Stomach (tissue), 4 donors: ENCODE data around the gene PLCH2.

Experiments
- EP300 ChIP-seq: sonication (generic); formaldehyde crosslinking; IDR thresholded peaks from one replicate; pipeline ENCODE4 v1.6.1; 2017; ENCODE audit warnings: antibody characterized with exemption
- POLR2A ChIP-seq, 4 donors: fragments of 450-650 bp; IDR thresholded peaks; one replicate each; pipeline ENCODE4 v1.6.1; 2016; ENCODE audit warnings: antibody characterized with exemption in 4 of 4, control low read depth in 2 of 4, mild to moderate bottlenecking in 1 of 4, moderate library complexity in 1 of 4
- POLR2AphosphoS5 ChIP-seq, 3 donors: sonication (generic); formaldehyde crosslinking; IDR thresholded peaks; one replicate each; pipeline ENCODE4 v1.6.1; 2016; ENCODE audit warnings: antibody characterized with exemption in 3 of 3
- TF ChIP-seq, protein P1 (sequence below), 7 experiments: fragments of 450-650 bp in 4 of 7; fragments of 200-600 bp in 3 of 7; sonication (generic) in 3 of 7; IDR thresholded peaks; one replicate each; pipeline ENCODE4 v1.5.1; 2016 to 2019; ENCODE audit warnings: antibody characterized with exemption in 7 of 7, control low read depth in 2 of 7, mild to moderate bottlenecking in 1 of 7

DNA sequence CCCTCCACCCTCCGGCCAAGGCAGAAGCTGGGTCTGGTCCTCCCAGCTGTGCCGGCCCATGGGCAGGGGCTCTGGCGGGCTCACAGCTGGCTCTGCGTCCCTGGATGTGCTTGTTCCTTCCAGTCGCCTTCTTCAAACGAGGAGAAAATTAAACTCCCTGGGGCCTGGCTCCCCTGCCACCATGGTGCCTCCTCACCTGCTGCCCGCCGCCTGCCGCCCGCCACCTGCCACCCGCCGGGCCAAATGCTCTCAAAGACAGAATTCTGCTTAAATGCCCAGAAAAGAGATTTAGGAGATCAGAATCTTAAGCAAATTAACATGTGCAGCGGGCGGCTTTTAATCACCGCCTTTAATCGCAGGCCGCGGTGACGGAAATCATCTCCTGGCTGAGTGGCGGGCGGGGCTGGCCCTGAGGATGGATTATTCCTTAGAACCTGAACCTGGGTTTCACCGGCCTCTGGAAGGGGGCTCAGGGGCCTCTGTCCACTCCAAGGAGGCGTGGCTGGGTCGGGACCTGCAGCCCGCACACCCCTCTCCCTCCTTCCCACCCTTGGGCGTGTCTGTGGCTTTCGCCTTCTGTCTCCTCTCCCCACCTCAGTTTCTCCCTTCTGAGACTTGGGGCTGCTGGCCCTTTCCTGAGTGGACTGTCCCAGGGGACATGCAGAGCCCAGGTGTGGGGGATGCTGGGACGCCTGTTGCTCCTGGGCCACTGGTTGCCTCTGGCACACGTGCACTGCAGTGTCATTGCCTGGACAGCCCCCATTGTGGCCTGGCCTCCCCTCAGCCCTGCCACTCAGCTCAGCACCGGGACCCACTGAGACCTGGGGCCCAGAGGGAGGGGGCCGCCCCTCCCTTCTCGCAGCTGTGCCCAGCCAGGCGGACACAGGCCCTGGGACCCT, 10.5 kb upstream of the PLCH2 start:
- TF ChIP-seq, protein P1, sequence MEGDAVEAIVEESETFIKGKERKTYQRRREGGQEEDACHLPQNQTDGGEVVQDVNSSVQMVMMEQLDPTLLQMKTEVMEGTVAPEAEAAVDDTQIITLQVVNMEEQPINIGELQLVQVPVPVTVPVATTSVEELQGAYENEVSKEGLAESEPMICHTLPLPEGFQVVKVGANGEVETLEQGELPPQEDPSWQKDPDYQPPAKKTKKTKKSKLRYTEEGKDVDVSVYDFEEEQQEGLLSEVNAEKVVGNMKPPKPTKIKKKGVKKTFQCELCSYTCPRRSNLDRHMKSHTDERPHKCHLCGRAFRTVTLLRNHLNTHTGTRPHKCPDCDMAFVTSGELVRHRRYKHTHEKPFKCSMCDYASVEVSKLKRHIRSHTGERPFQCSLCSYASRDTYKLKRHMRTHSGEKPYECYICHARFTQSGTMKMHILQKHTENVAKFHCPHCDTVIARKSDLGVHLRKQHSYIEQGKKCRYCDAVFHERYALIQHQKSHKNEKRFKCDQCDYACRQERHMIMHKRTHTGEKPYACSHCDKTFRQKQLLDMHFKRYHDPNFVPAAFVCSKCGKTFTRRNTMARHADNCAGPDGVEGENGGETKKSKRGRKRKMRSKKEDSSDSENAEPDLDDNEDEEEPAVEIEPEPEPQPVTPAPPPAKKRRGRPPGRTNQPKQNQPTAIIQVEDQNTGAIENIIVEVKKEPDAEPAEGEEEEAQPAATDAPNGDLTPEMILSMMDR (IDR thresholded peaks at IDR 0.05) = no peak
- TF ChIP-seq POLR2A (IDR thresholded peaks at IDR 0.05) (no peak), EP300 (no peak), POLR2AphosphoS5 (IDR thresholded peaks at IDR 0.05) (no peak)
